Activated CD4-positive, alpha-beta T cell treated with anti-CD3 and anti-CD28 coated beads for 36 hours (primary cell): Measurements from ENCODE around the gene UNC45B. TPM values are rescaled to one million over a fixed set of nuclear protein-coding genes. Genes with fewer than 3 reads are reported as not detected.
"Not testable (repeated sequence)": the region's sequence is repeated elsewhere in the genome, so short reads cannot be mapped to it uniquely, and the experiment has no call there.

Experiments
- ATAC-seq: fragments of 200-7000 bp; cut with Tn5 transposase; one replicate; pipeline ENCODE4 v1.10.0; 2021; ENCODE audit warnings: mild to moderate bottlenecking, moderate library complexity
- CTCF ChIA-PET: fragments of 350-600 bp; sonication (Branson Sonifier 250); formaldehyde crosslinking; loops from one replicate; lab custom pipeline; 2021; ENCODE audit warnings: antibody characterized with exemption; lab: Charles Lee
- POLR2A ChIA-PET: fragments of 350-600 bp; sonication (Branson Sonifier 250); formaldehyde crosslinking; loops from one replicate; lab custom pipeline; 2021; ENCODE audit warnings: antibody characterized with exemption, inconsistent platforms; lab: Charles Lee
- DNase-seq: peaks from one replicate; pipeline ENCODE4 v3.0.0-alpha.2; 2020
- H3K27ac Mint-ChIP-seq: one replicate; pipeline ENCODE4 v1.8.0; 2021; ENCODE audit warnings: mixed read lengths
- H3K27me3 Mint-ChIP-seq: one replicate; pipeline ENCODE4 v1.8.0; 2021; ENCODE audit warnings: mixed read lengths
- H3K36me3 Mint-ChIP-seq: one replicate; pipeline ENCODE4 v1.8.0; 2021; ENCODE audit warnings: low read depth, mixed read lengths
- H3K4me1 Mint-ChIP-seq: one replicate; pipeline ENCODE4 v1.8.0; 2021; ENCODE audit warnings: mixed read lengths
- H3K4me3 Mint-ChIP-seq: one replicate; pipeline ENCODE4 v1.8.0; 2021; ENCODE audit warnings: mild to moderate bottlenecking, moderate library complexity, mixed read lengths
- H3K9me3 Mint-ChIP-seq: one replicate; pipeline ENCODE4 v1.8.0; 2021; ENCODE audit warnings: low read depth, mixed read lengths
- intact Hi-C, 2 experiments: fragments of 100-400 bp; cut with DNase I in 1 of 2; cut with micrococcal nuclease in 1 of 2; formaldehyde crosslinking; loops; one replicate each; pipeline versions ENCODE4 v1.14.2 to v1.15.1; 2022 to 2024; cut with DNase I, micrococcal nuclease
- total RNA-seq, 2 experiments: library from RNA; stranded (reverse); gene quantifications; one replicate each; pipeline ENCODE4 v1.2.3, GENCODE V29; 2021

The UNC45B gene
- total RNA-seq, 2 experiments from 2014 or later: 0.07 TPM; not detected in 1

GRCh38 chr17:35141681-35142466 is 5.7 kb upstream of the UNC45B start, which contains the start of gene NLE1:
Gene NLE1, minus strand, starts transcription at chr17:35142303. Its CDS starts 28 bp downstream, at chr17:35142275.
- Mint-ChIP-seq H3K27me3 (no peaks in the 10 kb centered on the region), H3K36me3 (peaks cover 26% of the 10 kb centered on the region), H3K9me3 (no peaks in the 10 kb centered on the region), H3K4me1 (peaks cover 14% of the 10 kb centered on the region), H3K4me3 (peak within 1 kb of the TSS; percentile 80), H3K27ac (peak within 1 kb of the TSS; percentile 81)
- CTCF ChIA-PET: interaction anchor here (0.6 to 1.8 kb wide), 10 partner anchors 11 to 307 kb away, joined by 3 to 5 read pairs (median 3); partner anchors contain the start of genes RAD51D, SLFN13 and SLFN5
- ATAC-seq (peak; percentile 93), DNase-seq (peak; percentile 94)
- POLR2A ChIA-PET: interaction anchor here (0.8 to 1.6 kb wide), 3 partner anchors 11 to 119 kb away, joined by 3 to 5 read pairs (median 3); no protein-coding TSS in a partner anchor
- intact Hi-C loops: loop anchor here in 1 of 2 experiments (1.0 to 5.0 kb wide), 13 partner anchors 53 to 667 kb away; partner anchors contain the start of genes AP2B1, LIG3, PEX12 and RASL10B

- peak overlapping the region; percentile 80 for H3K4me3 Mint-ChIP-seq
- no peaks in the 10 kb centered on the region for H3K9me3 Mint-ChIP-seq
- DNase-seq (no peak), ATAC-seq (peak; percentile 8)
- POLR2A ChIA-PET: interaction anchor here (0.6 kb wide), 1 partner anchor 98 kb away, joined by 4 read pairs; no protein-coding TSS in a partner anchor
- H3K4me1 Mint-ChIP-seq: peaks cover 14% of the 10 kb centered on the region
- no peaks in the 10 kb centered on the region for H3K27me3 Mint-ChIP-seq
- H3K36me3 Mint-ChIP-seq: peaks cover 22% of the 10 kb centered on the region
- CTCF ChIA-PET: no interaction called here
- intact Hi-C loops: loop anchor here in 1 of 2 experiments (1.0 to 5.0 kb wide), 13 partner anchors 53 to 666 kb away; partner anchors contain the start of genes AP2B1, LIG3, PEX12 and RASL10B
- peak overlapping the region; percentile 51 for H3K27ac Mint-ChIP-seq
Observed at GRCh38 chr17:35142467-35142796, 5.2 kb upstream of the UNC45B start.

GRCh38 chr17:35144840-35145239 is 2.8 kb upstream of the UNC45B start:
- POLR2A ChIA-PET: no interaction called here
- Mint-ChIP-seq H3K36me3 (peaks cover 4% of the 10 kb centered on the region), H3K4me3 (no peak overlapping the region), H3K9me3 (no peaks in the 10 kb centered on the region), H3K27me3 (no peaks in the 10 kb centered on the region), H3K4me1 (peaks cover 12% of the 10 kb centered on the region), H3K27ac (no peak overlapping the region)
- intact Hi-C loops: loop anchor here in 1 of 2 experiments (5.0 kb wide), 5 partner anchors 72 to 587 kb away; partner anchors contain the start of genes RASL10B and SLFN11
- no peak for ATAC-seq
- CTCF ChIA-PET: no interaction called here
- no peak for DNase-seq

GRCh38 chr17:35146214-35146833 is 1.3 kb upstream of the UNC45B start:
- Mint-ChIP-seq H3K27me3 (no peaks in the 10 kb centered on the region), H3K27ac (no peak overlapping the region), H3K4me3 (no peak overlapping the region), H3K36me3 (peaks cover 2% of the 10 kb centered on the region), H3K4me1 (peaks cover 7% of the 10 kb centered on the region), H3K9me3 (no peaks in the 10 kb centered on the region)
- POLR2A ChIA-PET: no interaction called here
- intact Hi-C loops: no loop called here
- no peak for ATAC-seq
- no peak for DNase-seq
- CTCF ChIA-PET: interaction anchor here (0.7 to 1.6 kb wide), 3 partner anchors 17 to 391 kb away, joined by 3 to 5 read pairs (median 3); partner anchors contain the start of gene SLFN12L

GRCh38 chr17:35148144-35148543 is 527 bp downstream of the UNC45B start:
- H3K4me3 Mint-ChIP-seq: no peak overlapping the region
- DNase-seq (no peak), ATAC-seq (no peak)
- peaks cover 3% of the 10 kb centered on the region for H3K4me1 Mint-ChIP-seq
- CTCF ChIA-PET: interaction anchor here (0.6 to 1.6 kb wide), 2 partner anchors 63 to 599 kb away, joined by 4 to 5 read pairs; no protein-coding TSS in a partner anchor
- no peak overlapping the region for H3K27ac Mint-ChIP-seq
- no peaks in the 10 kb centered on the region for H3K9me3 Mint-ChIP-seq
- no peaks in the 10 kb centered on the region for H3K27me3 Mint-ChIP-seq
- POLR2A ChIA-PET: no interaction called here
- intact Hi-C loops: no loop called here
- H3K36me3 Mint-ChIP-seq: no peaks in the 10 kb centered on the region

GRCh38 chr17:35149941-35150340 is 2.3 kb downstream of the UNC45B start:
- H3K4me1 Mint-ChIP-seq: no peaks in the 10 kb centered on the region
- intact Hi-C loops: no loop called here
- POLR2A ChIA-PET: no interaction called here
- ATAC-seq (no peak), DNase-seq (no peak)
- H3K36me3 Mint-ChIP-seq: no peaks in the 10 kb centered on the region
- H3K9me3 Mint-ChIP-seq: no peaks in the 10 kb centered on the region
- no peak overlapping the region for H3K4me3 Mint-ChIP-seq
- CTCF ChIA-PET: interaction anchor here (1.0 kb wide), 1 partner anchor 15 kb away, joined by 3 read pairs; no protein-coding TSS in a partner anchor
- H3K27ac Mint-ChIP-seq: no peak overlapping the region
- H3K27me3 Mint-ChIP-seq: no peaks in the 10 kb centered on the region

GRCh38 chr17:35151080-35151479 is 3.5 kb downstream of the UNC45B start:
- ATAC-seq, POLR2A ChIA-PET: not testable (repeated sequence)

GRCh38 chr17:35152421-35153140 is 5.0 kb downstream of the UNC45B start:
- Mint-ChIP-seq H3K9me3 (no peaks in the 10 kb centered on the region), H3K4me3 (no peak overlapping the region), H3K27ac (no peak overlapping the region), H3K4me1 (no peaks in the 10 kb centered on the region), H3K36me3 (no peaks in the 10 kb centered on the region), H3K27me3 (no peaks in the 10 kb centered on the region)
- ChIA-PET CTCF (interaction anchor here (0.6 kb wide), 1 partner anchor 11 kb away, joined by 3 read pairs; no protein-coding TSS in a partner anchor), POLR2A (no interaction called here)
- intact Hi-C loops: no loop called here
- no peak for ATAC-seq
- no peak for DNase-seq

More at GRCh38 chr17:35151080-35151479, 3.5 kb downstream of the UNC45B start:
- intact Hi-C loops, CTCF ChIA-PET, H3K36me3 Mint-ChIP-seq, H3K9me3 Mint-ChIP-seq, DNase-seq, H3K27ac Mint-ChIP-seq, H3K4me3 Mint-ChIP-seq, H3K27me3 Mint-ChIP-seq, H3K4me1 Mint-ChIP-seq: not testable (repeated sequence)

- POLR2A ChIA-PET: no interaction called here
Observed at GRCh38 chr17:35154196-35155165, 6.9 kb downstream of the UNC45B start.

GRCh38 chr17:35155246-35155645 is 7.6 kb downstream of the UNC45B start:
- Mint-ChIP-seq H3K27ac (no peak overlapping the region), H3K36me3 (no peaks in the 10 kb centered on the region), H3K4me3 (no peak overlapping the region), H3K9me3 (no peaks in the 10 kb centered on the region), H3K27me3 (no peaks in the 10 kb centered on the region), H3K4me1 (peaks cover 12% of the 10 kb centered on the region)
- intact Hi-C loops: no loop called here
- DNase-seq (no peak), ATAC-seq (no peak)
- ChIA-PET CTCF (interaction anchor here (0.7 kb wide), 1 partner anchor 379 kb away, joined by 3 read pairs; no protein-coding TSS in a partner anchor), POLR2A (no interaction called here)

More at GRCh38 chr17:35154196-35155165, 6.9 kb downstream of the UNC45B start:
- H3K9me3 Mint-ChIP-seq: no peaks in the 10 kb centered on the region
- CTCF ChIA-PET: interaction anchor here (0.7 kb wide), 1 partner anchor 380 kb away, joined by 3 read pairs; no protein-coding TSS in a partner anchor
- H3K4me3 Mint-ChIP-seq: no peak overlapping the region
- H3K27ac Mint-ChIP-seq: no peak overlapping the region
- no peaks in the 10 kb centered on the region for H3K27me3 Mint-ChIP-seq
- intact Hi-C loops: no loop called here
- ATAC-seq (no peak), DNase-seq (no peak)
- no peaks in the 10 kb centered on the region for H3K36me3 Mint-ChIP-seq
- peaks cover 6% of the 10 kb centered on the region for H3K4me1 Mint-ChIP-seq
